HG03066 (cell line): Measurements from ENCODE around the gene KCNMA1.
"Not testable (repeated sequence)": the region's sequence is repeated elsewhere in the genome, so short reads cannot be mapped to it uniquely, and the experiment has no call there.

Source experiments
- ATAC-seq: cut with Tn5 transposase; IDR thresholded peaks from one replicate; pipeline ENCODE4 v1.9.1; 2021; ENCODE audit warnings: low read depth; ENCODE audit not compliant: unreplicated experiment

Gene KCNMA1

GRCh38 chr10:77608281-77608680, 29.3 kb downstream of the KCNMA1 start:
- ATAC-seq: no peak

GRCh38 chr10:77606751-77607150, 30.9 kb downstream of the KCNMA1 start:
- ATAC-seq: no peak

GRCh38 chr10:77605466-77605865, 32.1 kb downstream of the KCNMA1 start:
- ATAC-seq: no peak

GRCh38 chr10:77604941-77605351, 32.7 kb downstream of the KCNMA1 start:
- no peak for ATAC-seq

- ATAC-seq: no peak
Measured at GRCh38 chr10:77604063-77604462, 33.5 kb downstream of the KCNMA1 start.

GRCh38 chr10:77603534-77603927, 34.1 kb downstream of the KCNMA1 start:
- ATAC-seq: no peak

GRCh38 chr10:77602913-77603533, 34.6 kb downstream of the KCNMA1 start:
- ATAC-seq: no peak

GRCh38 chr10:77602231-77602912, 35.2 kb downstream of the KCNMA1 start:
- no peak for ATAC-seq

GRCh38 chr10:77601488-77601887, 36.1 kb downstream of the KCNMA1 start:
- no peak for ATAC-seq

- no peak for ATAC-seq
Measured at GRCh38 chr10:77600640-77601039, 37.0 kb downstream of the KCNMA1 start.

GRCh38 chr10:77599651-77600050, 38.0 kb downstream of the KCNMA1 start:
- ATAC-seq: no peak

- ATAC-seq: no peak
Measured at GRCh38 chr10:77598606-77599005, 39.0 kb downstream of the KCNMA1 start.

GRCh38 chr10:77597560-77597959, 40.0 kb downstream of the KCNMA1 start:
- ATAC-seq: no peak

GRCh38 chr10:77594471-77594783, 43.2 kb downstream of the KCNMA1 start:
- no peak for ATAC-seq

GRCh38 chr10:77593771-77594470, 43.7 kb downstream of the KCNMA1 start:
- ATAC-seq: no peak

GRCh38 chr10:77592946-77593636, 44.5 kb downstream of the KCNMA1 start:
- no peak for ATAC-seq

- no peak for ATAC-seq
Measured at GRCh38 chr10:77592510-77592909, 45.1 kb downstream of the KCNMA1 start.

- ATAC-seq: no peak
Measured at GRCh38 chr10:77591238-77591880, 46.2 kb downstream of the KCNMA1 start.

- no peak for ATAC-seq
Measured at GRCh38 chr10:77590344-77591237, 47.0 kb downstream of the KCNMA1 start.

- not testable (repeated sequence) for ATAC-seq
Measured at GRCh38 chr10:77589703-77590102, 47.9 kb downstream of the KCNMA1 start.
